Panc1 (cell line): ENCODE measurements around the gene IRF2BP2. TPM values are rescaled to one million over a fixed set of nuclear protein-coding genes. Genes with fewer than 3 reads are reported as not detected.

ENCODE experiments used
- ATAC-seq: fragments of 200-7000 bp; cut with Tn5 transposase; 2 replicates; pipeline ENCODE4 v1.9.1; 2020; ENCODE audit warnings: mild to moderate bottlenecking, moderate library complexity
- BruUV-seq: library from RNA; stranded (reverse); fragments of 400-500 nt; replicated peaks from 2 replicates; lab custom pipeline; 2021; lab: Mats Ljungman, UMichigan
- CTCF ChIA-PET: fragments of 300-600 bp; sonication (Branson Sonifier 250); formaldehyde crosslinking; loops from one replicate; lab custom pipeline; 2022; ENCODE audit warnings: antibody characterized with exemption; lab: Charles Lee
- POLR2A ChIA-PET: fragments of 300-600 bp; sonication (Branson Sonifier 250); formaldehyde crosslinking; loops from one replicate; lab custom pipeline; 2022; ENCODE audit warnings: antibody characterized with exemption; lab: Charles Lee
- DNase-seq: peaks from one replicate; pipeline ENCODE4 v3.0.0-alpha.2; 2010; ENCODE audit warnings: low read depth, low spot score
- H3K27ac ChIP-seq: 2 replicates; pipeline ENCODE4 v1.5.1; 2011; ENCODE audit warnings: mild to moderate bottlenecking, low read length, inconsistent platforms
- H3K27me3 ChIP-seq: fragments of 200-500 bp; sonication (Bioruptor generic); 2 replicates; pipeline ENCODE4 v1.6.0; 2014; ENCODE audit warnings: low read length, inconsistent platforms; ENCODE audit not compliant: control insufficient read depth, insufficient read depth
- H3K36me3 ChIP-seq: fragments of 200-500 bp; sonication (Bioruptor generic); 2 replicates; pipeline ENCODE4 v1.5.1; 2014; ENCODE audit warnings: inconsistent platforms, mild to moderate bottlenecking, low read length, moderate library complexity; ENCODE audit not compliant: control insufficient read depth, insufficient read depth
- H3K4me1 ChIP-seq: 2 replicates; pipeline ENCODE4 v1.5.1; 2011; ENCODE audit warnings: inconsistent platforms, mild to moderate bottlenecking, low read length, moderate library complexity; ENCODE audit not compliant: control insufficient read depth, insufficient read depth
- H3K4me3 ChIP-seq, 2 experiments: 2 replicates each; pipeline ENCODE4 v1.5.1; 2011 to 2012; ENCODE audit warnings: low read depth in 2 of 2, low read length in 2 of 2, mild to moderate bottlenecking in 2 of 2, inconsistent platforms in 1 of 2, moderate library complexity in 1 of 2
- H3K9me3 ChIP-seq: fragments of 200-500 bp; sonication (Bioruptor generic); 2 replicates; pipeline ENCODE4 v1.5.1; 2014; ENCODE audit warnings: low read depth, mild to moderate bottlenecking, inconsistent platforms, low read length, moderate library complexity; ENCODE audit not compliant: control insufficient read depth, insufficient read depth
- POLR2AphosphoS5 ChIP-seq: IDR thresholded peaks from 2 replicates; pipeline ENCODE4 v1.6.1; 2012; ENCODE audit warnings: mild to moderate bottlenecking, low read depth, low read length, moderate library complexity
- SIN3A ChIP-seq: IDR thresholded peaks from 2 replicates; pipeline ENCODE4 v1.6.1; 2012; ENCODE audit warnings: low read depth, mild to moderate bottlenecking, low read length, moderate library complexity, borderline replicate concordance; ENCODE audit not compliant: insufficient read depth
- TCF7L2 ChIP-seq: IDR thresholded peaks from 2 replicates; pipeline ENCODE4 v1.6.1; 2011; ENCODE audit warnings: mild to moderate bottlenecking, low read depth, low read length, inconsistent platforms
- in situ Hi-C: cut with HindIII; loops from 2 replicates; pipeline ENCODE4 v1.10.0; 2016; ENCODE audit warnings: low sequenced_read_pairs, low pct_unique_long_range_greater_than_20kb
- intact Hi-C: fragments of 100-400 bp; cut with micrococcal nuclease; formaldehyde crosslinking; loops from one replicate; pipeline ENCODE4 v1.10.0; 2022; ENCODE audit not compliant: unreplicated experiment
- total RNA-seq: library from RNA; stranded (reverse); gene quantifications from one replicate; pipeline ENCODE4 v1.2.1, GENCODE V29; 2021; ENCODE audit not compliant: unreplicated experiment
- TF ChIP-seq, protein P1 (sequence below): fragments of 450-650 bp; IDR thresholded peaks from 2 replicates; pipeline ENCODE4 v1.5.1; 2017; ENCODE audit warnings: mild to moderate bottlenecking
- TF ChIP-seq, protein P2 (sequence below), 2 experiments: IDR thresholded peaks; 2 replicates each; pipeline ENCODE4 v1.6.1; 2011 to 2012; ENCODE audit warnings: low read depth in 2 of 2, control low read depth in 1 of 2, low read length in 1 of 2, mild to moderate bottlenecking in 1 of 2, moderate library complexity in 1 of 2; ENCODE audit not compliant: insufficient read depth in 1 of 2

IRF2BP2 gene
- total RNA-seq, 1 experiment from 2014 or later = 187 TPM

DNA sequence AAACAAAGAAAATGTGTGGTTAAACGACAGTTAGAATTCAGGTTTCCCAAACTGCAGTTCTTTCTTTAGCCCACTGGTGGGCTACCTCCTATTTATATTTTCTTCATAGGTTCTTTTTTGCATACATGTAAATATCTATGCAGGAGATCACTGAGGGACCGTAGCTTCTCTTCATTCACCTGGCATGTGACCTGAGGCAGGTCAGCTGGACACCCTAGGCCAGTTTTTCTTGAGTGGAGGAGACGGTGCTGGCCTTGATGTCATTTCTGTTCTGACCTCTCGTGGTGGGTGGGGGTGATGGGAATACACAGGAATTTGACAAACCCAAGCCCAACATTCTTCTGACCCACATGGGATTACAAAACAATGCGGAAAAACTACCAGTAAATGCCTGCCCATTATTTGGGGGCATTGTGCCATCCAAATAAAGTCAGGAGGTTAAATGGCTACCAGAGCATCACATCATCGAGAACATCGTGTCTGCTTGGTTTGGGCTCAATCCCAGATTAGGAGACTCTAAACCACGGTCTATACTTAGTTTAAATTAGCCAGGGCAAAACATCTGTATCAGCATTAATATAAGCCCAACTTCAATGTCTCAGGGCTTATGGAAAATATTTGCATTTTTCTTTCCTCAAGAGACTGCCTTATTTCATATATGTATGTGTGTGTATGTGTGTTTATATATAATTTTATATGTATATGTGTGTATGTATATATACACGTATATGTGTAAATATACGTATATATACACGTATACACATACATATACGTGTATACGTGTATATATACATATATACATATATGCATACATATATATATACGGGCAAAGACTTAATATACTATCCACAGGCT lies 7.4 kb upstream of the IRF2BP2 start:
- CTCF ChIA-PET = no interaction called here
- TF ChIP-seq, protein P1, sequence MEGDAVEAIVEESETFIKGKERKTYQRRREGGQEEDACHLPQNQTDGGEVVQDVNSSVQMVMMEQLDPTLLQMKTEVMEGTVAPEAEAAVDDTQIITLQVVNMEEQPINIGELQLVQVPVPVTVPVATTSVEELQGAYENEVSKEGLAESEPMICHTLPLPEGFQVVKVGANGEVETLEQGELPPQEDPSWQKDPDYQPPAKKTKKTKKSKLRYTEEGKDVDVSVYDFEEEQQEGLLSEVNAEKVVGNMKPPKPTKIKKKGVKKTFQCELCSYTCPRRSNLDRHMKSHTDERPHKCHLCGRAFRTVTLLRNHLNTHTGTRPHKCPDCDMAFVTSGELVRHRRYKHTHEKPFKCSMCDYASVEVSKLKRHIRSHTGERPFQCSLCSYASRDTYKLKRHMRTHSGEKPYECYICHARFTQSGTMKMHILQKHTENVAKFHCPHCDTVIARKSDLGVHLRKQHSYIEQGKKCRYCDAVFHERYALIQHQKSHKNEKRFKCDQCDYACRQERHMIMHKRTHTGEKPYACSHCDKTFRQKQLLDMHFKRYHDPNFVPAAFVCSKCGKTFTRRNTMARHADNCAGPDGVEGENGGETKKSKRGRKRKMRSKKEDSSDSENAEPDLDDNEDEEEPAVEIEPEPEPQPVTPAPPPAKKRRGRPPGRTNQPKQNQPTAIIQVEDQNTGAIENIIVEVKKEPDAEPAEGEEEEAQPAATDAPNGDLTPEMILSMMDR = peak; percentile 52
- TF ChIP-seq SIN3A (no peak), TCF7L2 (no peak)
- in situ Hi-C loops = loop anchor here (25.0 kb wide), 1 partner anchor 345 kb away; no protein-coding TSS in a partner anchor
- Histone ChIP-seq H3K27ac (peak overlapping the region; percentile 100), H3K9me3 (no peaks in the 10 kb centered on the region), H3K36me3 (no peaks in the 10 kb centered on the region; the same call in 1 of the 2 replicates), H3K4me1 (peaks cover 91% of the 10 kb centered on the region), H3K27me3 (no peaks in the 10 kb centered on the region), H3K4me3 (no peak overlapping the region)
- ATAC-seq (no peak), DNase-seq (no peak)
- POLR2A ChIA-PET = interaction anchor here (0.7 kb wide), 1 partner anchor 107 kb away, joined by 4 read pairs; no protein-coding TSS in a partner anchor
- intact Hi-C loops = loop anchor here (2.0 to 10.0 kb wide), 2 partner anchors 257 to 341 kb away; no protein-coding TSS in a partner anchor
- BruUV-seq = no TSS peak

DNA sequence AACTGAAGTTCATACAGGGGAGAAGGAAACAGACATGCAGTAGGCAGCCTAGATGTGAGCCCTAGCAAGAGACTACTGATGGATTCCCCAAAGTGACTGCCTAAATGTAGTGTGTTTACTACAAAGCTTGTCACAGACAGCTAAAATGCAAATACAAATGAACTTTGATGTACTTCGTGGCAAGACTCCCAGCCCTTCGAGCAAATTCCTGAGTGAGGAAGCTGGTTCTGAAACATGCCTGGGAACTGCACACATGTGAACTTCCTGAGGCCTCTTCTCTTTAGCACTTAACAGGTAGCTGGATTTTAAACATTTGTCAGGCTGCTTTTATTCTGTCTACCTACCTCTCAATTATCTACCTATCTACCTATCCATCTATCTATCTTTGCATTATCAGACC lies 6.7 kb upstream of the IRF2BP2 start:
- intact Hi-C loops (loop anchor here (2.0 to 10.0 kb wide), 2 partner anchors 258 to 342 kb away; no protein-coding TSS in a partner anchor), in situ Hi-C loops (loop anchor here (25.0 kb wide), 1 partner anchor 346 kb away; no protein-coding TSS in a partner anchor)
- CTCF ChIA-PET = interaction anchor here (0.6 kb wide), 1 partner anchor 193 kb away, joined by 5 read pairs; no protein-coding TSS in a partner anchor
- no peak for ATAC-seq
- Histone ChIP-seq H3K9me3 (no peaks in the 10 kb centered on the region), H3K27me3 (no peaks in the 10 kb centered on the region), H3K27ac (peak overlapping the region; percentile 100), H3K4me3 (no peak overlapping the region), H3K4me1 (peaks cover 92% of the 10 kb centered on the region), H3K36me3 (no peaks in the 10 kb centered on the region; the same call in 1 of the 2 replicates)
- TF ChIP-seq SIN3A = no peak
- no peak for TF ChIP-seq POLR2AphosphoS5
- TF ChIP-seq, protein P1 = no peak
- peak; percentile 29 for TF ChIP-seq TCF7L2
- TF ChIP-seq, protein P2, sequence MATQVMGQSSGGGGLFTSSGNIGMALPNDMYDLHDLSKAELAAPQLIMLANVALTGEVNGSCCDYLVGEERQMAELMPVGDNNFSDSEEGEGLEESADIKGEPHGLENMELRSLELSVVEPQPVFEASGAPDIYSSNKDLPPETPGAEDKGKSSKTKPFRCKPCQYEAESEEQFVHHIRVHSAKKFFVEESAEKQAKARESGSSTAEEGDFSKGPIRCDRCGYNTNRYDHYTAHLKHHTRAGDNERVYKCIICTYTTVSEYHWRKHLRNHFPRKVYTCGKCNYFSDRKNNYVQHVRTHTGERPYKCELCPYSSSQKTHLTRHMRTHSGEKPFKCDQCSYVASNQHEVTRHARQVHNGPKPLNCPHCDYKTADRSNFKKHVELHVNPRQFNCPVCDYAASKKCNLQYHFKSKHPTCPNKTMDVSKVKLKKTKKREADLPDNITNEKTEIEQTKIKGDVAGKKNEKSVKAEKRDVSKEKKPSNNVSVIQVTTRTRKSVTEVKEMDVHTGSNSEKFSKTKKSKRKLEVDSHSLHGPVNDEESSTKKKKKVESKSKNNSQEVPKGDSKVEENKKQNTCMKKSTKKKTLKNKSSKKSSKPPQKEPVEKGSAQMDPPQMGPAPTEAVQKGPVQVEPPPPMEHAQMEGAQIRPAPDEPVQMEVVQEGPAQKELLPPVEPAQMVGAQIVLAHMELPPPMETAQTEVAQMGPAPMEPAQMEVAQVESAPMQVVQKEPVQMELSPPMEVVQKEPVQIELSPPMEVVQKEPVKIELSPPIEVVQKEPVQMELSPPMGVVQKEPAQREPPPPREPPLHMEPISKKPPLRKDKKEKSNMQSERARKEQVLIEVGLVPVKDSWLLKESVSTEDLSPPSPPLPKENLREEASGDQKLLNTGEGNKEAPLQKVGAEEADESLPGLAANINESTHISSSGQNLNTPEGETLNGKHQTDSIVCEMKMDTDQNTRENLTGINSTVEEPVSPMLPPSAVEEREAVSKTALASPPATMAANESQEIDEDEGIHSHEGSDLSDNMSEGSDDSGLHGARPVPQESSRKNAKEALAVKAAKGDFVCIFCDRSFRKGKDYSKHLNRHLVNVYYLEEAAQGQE (IDR thresholded peaks at IDR 0.05; ENCODE audit: insufficient read depth in 1 of 2, low read depth in 2 of 2, low read length in 1 of 2) = no peak
- POLR2A ChIA-PET = interaction anchor here (0.7 kb wide), 1 partner anchor 108 kb away, joined by 4 read pairs; no protein-coding TSS in a partner anchor
- BruUV-seq = no TSS peak
- no peak for DNase-seq
